Measurements from ENCODE around the gene KLF12.

KLF12 gene

DNA sequence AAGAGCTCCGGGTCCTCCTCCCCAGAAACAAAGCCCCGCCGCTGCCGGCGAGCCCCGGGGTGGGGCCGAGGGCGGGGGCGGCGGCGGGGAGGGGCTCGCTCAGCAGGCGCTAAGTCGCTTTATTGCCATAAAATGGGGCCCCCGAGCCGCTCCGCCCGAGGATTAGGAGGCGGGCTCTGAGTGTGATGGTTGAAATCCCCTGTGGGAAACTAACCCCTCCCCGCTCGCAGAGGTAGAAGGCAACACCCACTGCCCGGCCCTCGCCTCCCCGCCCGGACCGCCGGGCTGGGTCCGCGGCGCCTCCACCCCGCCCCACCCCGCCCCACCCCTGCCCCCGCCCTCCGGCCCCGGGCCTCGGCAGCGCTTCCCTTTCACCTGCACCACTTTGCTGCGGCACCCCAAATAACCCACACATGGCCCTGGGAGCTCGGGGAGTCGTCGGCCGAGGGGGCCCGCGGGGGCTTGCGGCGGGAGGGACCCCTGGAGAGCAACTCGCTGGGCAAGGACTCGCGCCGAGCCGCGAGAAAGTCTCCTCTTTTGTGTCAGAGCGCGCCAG lies at the start of gene KLF12:
Gene KLF12, minus strand, starts transcription at position 184 of the 556 bp plus-strand sequence.
- DNase-seq (ENCODE audit: low spot score) = peak; percentile 41

GRCh38 chr13:74182491-74182890 lies 48.3 kb upstream of the KLF12 start:
- no peak for DNase-seq (ENCODE audit: low spot score)

DNA sequence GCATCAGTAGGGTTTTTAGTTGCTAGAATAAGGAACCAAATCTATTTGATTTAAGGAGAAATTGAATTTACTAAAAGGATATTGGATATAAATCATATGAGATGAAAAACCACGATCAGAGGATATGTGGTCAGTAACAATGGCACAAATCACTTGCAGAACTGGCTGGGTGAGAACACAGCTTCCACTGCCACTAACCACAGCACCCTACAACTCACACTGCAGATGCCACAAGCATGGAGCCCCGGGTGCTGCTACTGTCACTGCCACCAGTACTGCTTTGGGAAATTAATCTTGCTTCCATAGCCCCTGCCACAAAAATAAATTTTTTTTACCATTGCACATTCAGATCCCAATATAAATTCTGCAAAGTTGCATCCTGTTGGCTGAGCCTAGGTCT lies 40.6 kb upstream of the KLF12 start:
- no peak for DNase-seq (ENCODE audit: low spot score)

DNA sequence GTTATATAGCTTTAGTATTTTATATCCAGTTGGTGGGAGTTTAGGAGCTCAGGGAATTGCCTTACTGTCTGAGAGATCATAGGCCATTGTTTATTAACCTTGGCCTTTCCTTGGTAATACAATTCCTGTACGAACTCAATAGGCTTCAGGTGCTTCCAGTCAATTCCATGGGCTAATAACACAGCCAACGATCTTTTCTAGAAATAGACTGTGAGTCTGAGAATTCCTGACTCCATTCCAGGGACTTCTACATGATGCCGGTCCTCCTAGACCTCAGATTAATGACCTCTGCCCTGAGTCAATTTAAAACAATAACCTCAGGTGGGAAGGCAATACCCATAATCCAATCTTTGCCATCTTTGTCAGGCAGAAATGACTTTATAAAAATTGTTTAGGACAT lies 39.6 kb upstream of the KLF12 start:
- no peak for DNase-seq (ENCODE audit: low spot score)

GRCh38 chr13:74171641-74172040 lies 37.4 kb upstream of the KLF12 start:
- DNase-seq (ENCODE audit: low spot score) = no peak

GRCh38 chr13:74169676-74170075 lies 35.5 kb upstream of the KLF12 start:
- no peak for DNase-seq (ENCODE audit: low spot score)

DNA sequence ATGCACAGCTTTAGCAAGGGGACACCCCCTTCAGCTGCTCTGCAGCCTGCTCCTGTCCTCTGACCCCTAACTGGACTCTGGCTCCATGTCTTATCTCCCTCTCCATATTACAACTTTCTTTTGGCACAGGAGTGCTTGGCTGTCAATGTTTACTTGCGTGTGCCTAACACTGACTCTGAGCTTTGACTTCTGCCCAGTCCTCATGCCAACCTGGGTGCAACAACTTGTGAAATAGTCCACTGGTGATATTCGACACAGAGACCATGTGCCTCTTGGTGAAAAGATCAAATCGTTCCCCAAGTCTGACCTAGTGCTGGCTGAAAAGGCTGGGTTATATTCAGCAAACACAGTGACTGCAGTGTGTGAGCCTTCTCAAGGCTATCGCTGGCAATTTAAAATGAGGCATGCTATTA lies 34.1 kb upstream of the KLF12 start:
- no peak for DNase-seq (ENCODE audit: low spot score)

DNA sequence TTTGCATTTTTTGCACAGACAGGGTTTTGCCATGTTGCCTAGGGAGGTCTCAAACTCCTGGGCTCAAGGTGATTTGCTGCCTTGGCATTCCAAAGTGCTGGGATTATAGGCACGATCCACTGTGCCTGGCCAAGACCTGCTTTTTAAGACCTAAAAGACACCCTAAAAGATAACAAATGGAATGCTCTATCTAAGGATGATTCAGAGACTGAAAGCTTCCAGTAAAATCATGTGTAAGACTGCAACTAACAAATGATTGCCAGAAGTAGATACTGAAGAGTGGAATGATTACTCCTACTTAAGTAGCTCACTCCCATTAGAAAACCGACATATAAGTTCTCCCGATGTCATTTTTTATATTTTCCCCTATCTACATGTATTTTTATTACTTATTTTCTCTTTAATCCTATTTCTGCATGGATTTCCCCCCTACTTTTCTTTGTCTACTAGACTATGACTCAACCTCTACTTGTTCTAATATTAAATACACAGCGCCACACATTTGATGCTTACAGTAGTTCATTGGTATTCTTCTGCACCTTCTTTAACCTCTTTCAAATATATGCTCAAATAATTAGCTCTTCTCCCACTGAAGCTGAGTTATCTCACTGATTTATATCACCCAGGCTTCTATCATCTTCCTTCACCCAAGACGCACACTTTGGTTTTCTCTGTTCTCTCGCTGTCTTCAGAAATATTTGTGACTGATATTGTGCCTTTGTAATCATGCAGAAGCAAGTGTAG lies 32.2 kb upstream of the KLF12 start:
- DNase-seq (ENCODE audit: low spot score) = peak; percentile 2

DNA sequence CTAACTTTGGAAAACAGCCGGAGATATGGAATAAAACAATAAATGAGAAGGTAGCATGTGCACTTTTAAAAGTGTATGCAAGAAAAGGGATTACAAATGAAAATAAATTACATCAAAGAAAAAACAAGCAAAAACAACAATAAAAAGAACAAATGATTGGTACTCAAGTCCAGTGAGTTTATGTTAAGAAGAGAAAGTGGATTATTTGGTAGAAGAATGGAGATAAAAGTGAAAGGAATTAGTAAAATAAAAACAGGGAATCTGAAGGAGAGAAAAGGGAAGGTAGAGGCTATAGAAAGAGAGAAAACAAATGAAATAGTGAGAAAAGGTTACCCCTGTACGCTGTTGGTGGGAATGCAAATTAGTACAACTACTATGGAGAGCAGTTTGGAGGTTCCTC lies 28.6 kb upstream of the KLF12 start:
- no peak for DNase-seq (ENCODE audit: low spot score)

GRCh38 chr13:74162135-74162534 lies 27.9 kb upstream of the KLF12 start:
- DNase-seq (ENCODE audit: low spot score) = no peak

DNA sequence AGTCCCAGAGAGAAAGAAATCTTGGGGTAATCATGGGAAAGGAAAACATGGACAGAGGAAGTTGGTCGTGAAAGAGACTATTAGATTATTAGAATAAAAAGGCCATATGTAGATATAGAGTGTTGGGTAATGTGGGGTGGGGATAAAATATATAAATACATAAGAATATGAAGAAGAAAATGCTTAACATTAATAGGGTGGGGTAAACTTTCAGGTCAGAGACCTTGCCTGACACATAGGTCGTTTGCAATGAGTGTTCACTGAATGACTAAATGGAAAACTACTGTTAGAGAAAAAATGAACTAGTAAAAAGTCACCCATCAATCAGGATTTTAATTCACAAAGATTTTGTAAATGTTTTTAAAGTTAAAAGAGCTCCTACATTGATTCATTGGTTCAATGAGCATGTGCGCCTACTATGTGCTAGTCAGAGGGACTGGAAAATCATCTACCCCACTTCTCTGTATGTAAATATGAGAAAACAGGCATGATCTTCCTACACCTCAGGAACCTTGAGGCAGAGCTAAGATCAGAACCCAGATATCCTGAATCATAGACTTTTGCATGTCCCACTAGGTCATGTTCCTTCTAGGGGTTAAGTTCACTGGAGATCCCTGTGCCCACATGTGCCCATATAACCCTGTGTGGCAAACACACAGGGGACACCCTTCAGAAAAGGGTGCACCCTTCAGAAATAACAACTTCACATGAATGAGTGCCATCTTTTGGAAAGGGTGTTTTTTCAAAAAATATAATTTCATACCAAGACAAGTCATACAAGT lies 24.6 kb upstream of the KLF12 start:
- DNase-seq (ENCODE audit: low spot score) = no peak

DNA sequence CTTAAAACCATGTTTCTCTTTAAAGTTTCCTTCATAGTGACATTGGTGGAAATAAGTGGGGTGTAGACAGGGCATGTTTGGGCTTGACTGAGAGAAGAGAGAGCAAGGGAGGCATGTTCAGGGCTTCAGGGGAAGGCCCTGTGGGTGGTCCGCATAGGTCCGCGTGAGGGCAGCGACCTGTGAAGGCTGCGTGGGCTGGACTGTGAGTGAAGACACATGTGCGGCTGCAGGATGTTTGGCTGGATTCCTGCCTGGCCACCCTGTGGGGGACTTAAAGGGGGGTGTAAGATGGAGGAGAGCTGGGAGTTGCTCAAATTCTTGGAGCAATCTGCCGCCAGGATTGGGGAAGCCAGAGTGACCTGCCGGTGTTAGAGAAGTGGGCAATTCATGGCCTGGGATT lies 23.8 kb upstream of the KLF12 start:
- no peak for DNase-seq (ENCODE audit: low spot score)

DNA sequence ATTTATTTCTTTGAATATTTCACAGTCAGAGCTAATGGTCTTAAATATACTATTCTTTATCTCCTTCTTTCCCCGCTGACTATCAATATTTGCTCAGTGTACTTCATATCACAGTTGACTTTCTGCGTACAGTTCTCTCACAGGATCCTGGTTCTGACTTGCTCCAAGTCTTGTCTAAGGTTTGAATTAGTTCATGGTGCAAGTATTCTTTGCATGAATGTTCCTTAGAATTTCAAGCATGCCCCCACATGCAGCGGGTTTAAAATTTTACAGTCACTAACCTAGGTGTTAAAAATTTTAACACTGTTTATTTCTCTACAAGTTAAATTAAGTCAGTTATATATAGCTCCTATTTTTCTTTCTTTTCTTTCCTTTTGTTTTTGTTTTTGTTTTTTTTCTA lies 20.8 kb upstream of the KLF12 start:
- no peak for DNase-seq (ENCODE audit: low spot score)

- DNase-seq (ENCODE audit: low spot score) = no peak
These were observed 19.1 kb upstream of the KLF12 start for GRCh38 chr13:74153316-74153715.

DNA sequence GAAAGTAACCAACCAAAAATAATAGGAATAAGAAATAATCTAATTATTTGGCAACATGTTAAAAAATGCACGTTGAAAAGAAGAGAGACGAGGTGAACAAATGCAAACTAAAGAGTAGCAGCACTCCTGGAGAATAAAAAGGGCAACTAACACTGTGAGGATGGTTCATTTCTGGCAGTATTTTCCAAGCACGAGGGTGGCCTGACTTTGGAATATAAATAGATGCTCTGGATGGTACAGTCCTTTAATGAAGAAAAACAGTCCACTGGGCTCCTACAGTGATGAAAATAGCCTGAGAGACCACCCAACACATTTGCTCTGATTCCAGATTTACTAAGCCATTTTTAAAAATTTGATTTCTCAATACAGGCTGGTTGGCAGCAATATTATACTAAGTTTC lies 17.7 kb upstream of the KLF12 start:
- DNase-seq (ENCODE audit: low spot score) = no peak

DNA sequence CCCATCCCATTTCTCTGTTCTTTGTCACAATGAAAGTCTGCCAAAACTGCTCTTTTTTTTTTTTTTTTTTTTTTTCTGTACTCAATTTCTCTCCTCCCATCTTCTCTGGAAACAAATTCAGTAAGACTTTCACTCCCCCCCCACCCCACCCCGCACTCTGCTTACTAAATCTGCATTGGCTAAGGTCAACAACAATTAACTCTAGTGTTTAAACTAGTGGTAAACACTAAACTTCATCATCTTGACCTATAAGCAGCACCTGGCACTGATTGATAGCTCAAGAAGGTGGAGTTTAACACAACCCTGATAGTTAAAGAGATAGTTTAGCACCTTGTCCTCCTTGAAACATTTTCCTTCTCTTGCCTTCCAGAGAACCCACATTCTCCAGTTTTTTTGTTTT lies 14.1 kb upstream of the KLF12 start:
- DNase-seq (ENCODE audit: low spot score) = no peak

GRCh38 chr13:74145249-74145975 lies 11.2 kb upstream of the KLF12 start:
- DNase-seq (ENCODE audit: low spot score) = no peak

GRCh38 chr13:74144269-74144668 lies 10.1 kb upstream of the KLF12 start:
- DNase-seq (ENCODE audit: low spot score) = no peak

DNA sequence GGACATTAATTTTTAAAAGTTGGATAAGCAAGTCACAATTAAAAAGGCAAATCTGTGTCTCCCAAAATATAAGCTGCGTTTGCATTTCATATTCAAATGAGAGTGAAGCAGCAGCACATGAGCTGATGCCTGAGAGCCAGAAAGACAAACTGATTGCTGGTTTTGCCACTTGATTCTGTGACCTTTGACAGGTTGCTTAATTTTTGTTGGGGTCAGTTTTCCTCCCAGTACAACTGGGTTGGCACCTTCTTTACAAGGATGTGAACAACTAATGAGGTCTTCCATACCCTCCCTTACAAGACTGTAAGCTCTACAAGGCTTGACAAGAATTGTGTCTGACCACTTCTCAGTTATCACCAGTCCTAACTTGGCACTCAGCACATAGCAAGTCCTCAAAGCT lies 8.1 kb upstream of the KLF12 start:
- no peak for DNase-seq (ENCODE audit: low spot score)

DNA sequence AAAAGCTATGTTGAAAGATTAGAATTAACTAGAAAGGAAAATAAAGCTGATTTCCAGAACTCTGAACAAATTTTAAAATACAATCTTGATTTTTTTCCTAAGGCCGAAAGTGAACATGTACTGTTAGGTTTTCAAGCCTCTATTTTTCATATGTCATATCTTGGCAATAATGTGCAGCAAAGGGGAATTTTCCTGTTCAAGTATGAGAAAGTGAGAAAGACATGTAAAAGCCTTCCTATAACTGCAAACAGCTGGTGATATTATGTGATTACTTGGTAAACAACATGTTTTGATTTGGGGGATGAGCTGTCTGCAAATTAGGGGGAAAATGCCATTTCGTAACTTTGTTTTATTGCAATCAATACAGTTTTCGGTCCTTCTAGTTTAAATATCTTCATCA lies 4.0 kb upstream of the KLF12 start:
- no peak for DNase-seq (ENCODE audit: low spot score)

DNA sequence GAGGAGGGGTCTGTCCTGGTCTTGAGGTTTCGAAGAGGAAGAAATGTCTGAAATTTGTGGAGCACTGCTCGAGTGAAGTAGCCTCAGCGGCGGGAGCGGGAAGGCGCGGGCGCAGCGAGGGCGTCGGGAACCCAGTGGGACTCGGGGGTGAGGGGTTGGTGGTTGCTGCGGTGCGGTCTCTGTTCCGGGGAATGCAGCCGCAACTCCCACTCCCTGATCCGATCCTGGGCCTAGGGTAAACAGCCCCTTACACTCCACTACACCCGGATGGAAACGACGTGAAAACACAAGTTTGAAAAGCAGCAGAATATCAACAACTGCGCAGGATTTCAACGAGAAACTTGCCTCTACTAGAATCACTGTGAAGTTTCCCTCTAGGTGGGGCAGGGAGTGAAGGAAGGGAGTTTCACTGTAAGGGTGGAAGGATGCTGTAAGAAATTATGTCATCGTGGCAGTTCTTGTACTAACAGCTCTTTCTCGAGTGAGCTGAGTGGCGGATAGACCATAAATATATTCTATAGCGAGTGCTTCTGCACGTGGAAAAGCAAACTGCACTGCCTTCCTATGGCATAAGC lies 2.0 kb upstream of the KLF12 start:
- peak; percentile 22 for DNase-seq (ENCODE audit: low spot score)
